Activated CD4-positive, alpha-beta T cell treated with anti-CD3 and anti-CD28 coated beads for 36 hours (primary cell): ENCODE results near the gene KLHL24. TPM values are rescaled to one million over a fixed set of nuclear protein-coding genes. Genes with fewer than 3 reads are reported as not detected.
"Not testable (repeated sequence)": the region's sequence is repeated elsewhere in the genome, so short reads cannot be mapped to it uniquely, and the experiment has no call there.

ENCODE experiments used
- ATAC-seq: fragments of 200-7000 bp; cut with Tn5 transposase; one replicate; pipeline ENCODE4 v1.10.0; 2021; ENCODE audit warnings: mild to moderate bottlenecking, moderate library complexity
- CTCF ChIA-PET: fragments of 350-600 bp; sonication (Branson Sonifier 250); formaldehyde crosslinking; loops from one replicate; lab custom pipeline; 2021; ENCODE audit warnings: antibody characterized with exemption; lab: Charles Lee
- POLR2A ChIA-PET: fragments of 350-600 bp; sonication (Branson Sonifier 250); formaldehyde crosslinking; loops from one replicate; lab custom pipeline; 2021; ENCODE audit warnings: antibody characterized with exemption, inconsistent platforms; lab: Charles Lee
- DNase-seq: peaks from one replicate; pipeline ENCODE4 v3.0.0-alpha.2; 2020
- H3K27ac Mint-ChIP-seq: one replicate; pipeline ENCODE4 v1.8.0; 2021; ENCODE audit warnings: mixed read lengths
- H3K27me3 Mint-ChIP-seq: one replicate; pipeline ENCODE4 v1.8.0; 2021; ENCODE audit warnings: mixed read lengths
- H3K36me3 Mint-ChIP-seq: one replicate; pipeline ENCODE4 v1.8.0; 2021; ENCODE audit warnings: low read depth, mixed read lengths
- H3K4me1 Mint-ChIP-seq: one replicate; pipeline ENCODE4 v1.8.0; 2021; ENCODE audit warnings: mixed read lengths
- H3K4me3 Mint-ChIP-seq: one replicate; pipeline ENCODE4 v1.8.0; 2021; ENCODE audit warnings: mild to moderate bottlenecking, moderate library complexity, mixed read lengths
- H3K9me3 Mint-ChIP-seq: one replicate; pipeline ENCODE4 v1.8.0; 2021; ENCODE audit warnings: low read depth, mixed read lengths
- intact Hi-C, 2 experiments: fragments of 100-400 bp; cut with DNase I in 1 of 2; cut with micrococcal nuclease in 1 of 2; formaldehyde crosslinking; loops; one replicate each; pipeline versions ENCODE4 v1.14.2 to v1.15.1; 2022 to 2024; cut with DNase I, micrococcal nuclease
- total RNA-seq, 2 experiments: library from RNA; stranded (reverse); gene quantifications; one replicate each; pipeline ENCODE4 v1.2.3, GENCODE V29; 2021

KLHL24 gene
- 10 to 100 TPM in 1 of 2 experiments, 1 to 10 TPM in 1; 9.6 to 15.8 TPM for total RNA-seq

DNA sequence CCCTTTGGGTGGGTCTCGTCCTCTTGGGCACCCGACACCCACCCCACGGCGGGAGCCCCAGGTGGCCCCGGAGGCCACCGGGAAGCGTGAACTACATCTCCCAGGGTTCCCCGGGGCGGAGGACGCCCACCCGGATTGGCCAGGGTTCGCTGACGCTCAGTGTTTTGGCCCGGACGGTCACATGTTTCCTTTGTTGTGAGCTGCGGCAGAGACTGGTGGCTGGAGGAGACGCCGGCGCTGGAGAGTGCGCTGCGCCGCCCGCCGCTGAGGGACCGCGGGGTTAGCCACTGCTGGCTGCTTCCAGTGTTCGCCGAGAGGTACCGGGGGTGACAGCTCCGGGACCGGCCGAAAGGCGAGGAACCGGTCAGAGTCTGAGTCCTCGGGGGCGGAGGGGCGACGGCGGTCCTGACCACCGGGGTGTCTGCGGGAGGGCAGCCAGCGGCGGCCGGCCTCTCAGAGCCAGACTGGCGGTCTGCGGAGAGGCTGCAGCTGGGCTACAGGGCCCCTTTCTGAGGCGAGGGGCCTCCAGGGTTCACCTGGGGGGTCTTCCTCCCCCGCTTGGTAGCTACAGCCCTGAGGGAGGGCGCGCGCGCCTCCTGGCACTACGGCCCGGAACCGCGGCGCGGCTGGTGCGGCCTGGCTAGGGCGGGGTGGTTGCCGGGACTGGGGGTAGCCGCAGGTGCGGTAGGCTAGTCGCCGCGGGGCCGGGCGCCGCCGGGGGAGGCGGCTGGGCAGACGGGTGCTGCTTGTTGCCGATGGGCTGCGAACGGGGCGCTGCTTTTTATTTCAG is at the start of gene KLHL24:
Gene KLHL24, plus strand, starts transcription at position 193 of the 790 bp plus-strand sequence. CDS start 14,734 bp downstream, outside the sequence.
- POLR2A ChIA-PET: interaction anchor here (0.6 to 2.6 kb wide), 6 partner anchors 13 to 495 kb away, joined by 3 to 19 read pairs (median 5); partner anchors contain the start of genes KLHL6 and YEATS2
- H3K4me1 Mint-ChIP-seq: peaks cover 36% of the 10 kb centered on the region
- ATAC-seq (peak; percentile 85), DNase-seq (peak; percentile 95)
- H3K27ac Mint-ChIP-seq: peak within 1 kb of the TSS; percentile 92
- no peaks in the 10 kb centered on the region for H3K9me3 Mint-ChIP-seq
- H3K36me3 Mint-ChIP-seq: no peaks in the 10 kb centered on the region
- H3K4me3 Mint-ChIP-seq: peak within 1 kb of the TSS; percentile 87
- intact Hi-C loops: loop anchor here (1.0 to 5.0 kb wide), 15 partner anchors 62 to 843 kb away; partner anchors contain the start of genes KLHL6 (in 2 of the 2), ABCF3 (in 1 of the 2), AP2M1 (in 1 of the 2) and ATP11B (in 1 of the 2)
- CTCF ChIA-PET: interaction anchor here (0.6 to 1.8 kb wide), 7 partner anchors 10 to 158 kb away, joined by 3 to 9 read pairs (median 4); partner anchors contain the start of gene YEATS2
- no peaks in the 10 kb centered on the region for H3K27me3 Mint-ChIP-seq

DNA sequence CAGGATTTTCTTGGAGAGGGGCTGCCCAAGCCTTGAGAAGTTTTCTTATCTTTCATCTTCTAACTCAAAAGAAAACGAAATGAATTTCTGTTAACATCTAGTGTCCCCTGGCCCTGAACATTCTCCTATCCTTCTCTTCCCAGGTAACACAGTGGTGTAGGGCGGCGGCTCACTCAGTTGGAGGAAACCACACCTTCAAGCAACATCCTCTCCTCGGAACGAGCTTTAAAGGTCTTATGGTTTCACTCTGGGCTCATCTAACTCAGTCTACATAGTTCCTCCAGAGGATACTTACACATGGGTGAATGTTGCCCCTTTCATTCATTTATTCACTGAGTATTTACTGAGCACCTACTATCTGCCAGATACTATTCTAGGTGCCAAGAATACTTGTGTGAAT is 48.9 kb upstream of the KLHL24 start:
- H3K9me3 Mint-ChIP-seq: no peaks in the 10 kb centered on the region
- no peak overlapping the region for H3K4me3 Mint-ChIP-seq
- ATAC-seq: peak; percentile 70

GRCh38 chr3:183587336-183587735 is 48.1 kb upstream of the KLHL24 start:
- Mint-ChIP-seq H3K27me3 (no peaks in the 10 kb centered on the region), H3K9me3 (no peaks in the 10 kb centered on the region), H3K4me1 (peaks cover 52% of the 10 kb centered on the region), H3K36me3 (peaks cover 3% of the 10 kb centered on the region), H3K27ac (peak overlapping the region; percentile 77), H3K4me3 (no peak overlapping the region)
- no peak for DNase-seq
- CTCF ChIA-PET: interaction anchor here (0.6 kb wide), 1 partner anchor 828 kb away, joined by 3 read pairs; no protein-coding TSS in a partner anchor
- POLR2A ChIA-PET: no interaction called here
- intact Hi-C loops: no loop called here
- no peak for ATAC-seq

More for the DNA sequence above, 48.9 kb upstream of the KLHL24 start:
- peak overlapping the region; percentile 61 for H3K27ac Mint-ChIP-seq
- DNase-seq: no peak
- peaks cover 3% of the 10 kb centered on the region for H3K36me3 Mint-ChIP-seq
- CTCF ChIA-PET: no interaction called here
- POLR2A ChIA-PET: no interaction called here
- no peaks in the 10 kb centered on the region for H3K27me3 Mint-ChIP-seq
- peaks cover 45% of the 10 kb centered on the region for H3K4me1 Mint-ChIP-seq
- intact Hi-C loops: no loop called here

DNA sequence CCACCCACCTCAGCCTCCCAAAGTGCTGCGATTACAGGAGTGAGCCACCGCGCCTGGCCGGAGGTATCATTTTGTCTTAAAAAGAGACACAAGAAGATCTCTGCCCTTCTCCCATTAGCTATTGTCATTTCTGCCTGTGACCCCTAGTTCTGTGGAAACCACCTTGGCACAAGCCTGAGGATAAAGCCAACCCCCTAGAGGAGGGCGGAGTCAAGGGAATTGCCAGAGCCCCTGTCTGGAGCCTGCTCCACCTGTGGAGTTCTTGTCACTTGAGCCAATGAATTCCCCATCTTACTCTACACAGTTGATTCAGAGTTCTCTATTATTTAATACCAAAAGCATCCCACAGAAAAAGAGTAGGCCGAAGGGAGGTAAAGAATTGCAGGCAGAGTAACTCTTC is 45.0 kb upstream of the KLHL24 start:
- Mint-ChIP-seq H3K27me3 (no peaks in the 10 kb centered on the region), H3K9me3 (no peaks in the 10 kb centered on the region), H3K27ac (no peak overlapping the region), H3K4me3 (no peak overlapping the region), H3K36me3 (peaks cover 3% of the 10 kb centered on the region), H3K4me1 (peaks cover 51% of the 10 kb centered on the region)
- CTCF ChIA-PET: interaction anchor here (0.7 to 2.0 kb wide), 4 partner anchors 9 to 59 kb away, joined by 3 to 10 read pairs (median 4); no protein-coding TSS in a partner anchor
- DNase-seq: no peak
- POLR2A ChIA-PET: no interaction called here
- ATAC-seq: no peak
- intact Hi-C loops: no loop called here

GRCh38 chr3:183591881-183592521 is 43.4 kb upstream of the KLHL24 start:
- H3K27me3 Mint-ChIP-seq: no peaks in the 10 kb centered on the region
- H3K36me3 Mint-ChIP-seq: peaks cover 1% of the 10 kb centered on the region
- peaks cover 7% of the 10 kb centered on the region for H3K9me3 Mint-ChIP-seq
- ATAC-seq (peak; percentile 48), DNase-seq (no peak)
- H3K4me3 Mint-ChIP-seq: no peak overlapping the region
- peak overlapping the region; percentile 75 for H3K27ac Mint-ChIP-seq
- CTCF ChIA-PET: interaction anchor here (0.8 to 2.3 kb wide), 12 partner anchors 11 to 339 kb away, joined by 3 to 8 read pairs (median 4); partner anchors contain the start of gene B3GNT5
- H3K4me1 Mint-ChIP-seq: peaks cover 42% of the 10 kb centered on the region
- intact Hi-C loops: loop anchor here (1.0 to 2.0 kb wide), 3 partner anchors 35 to 123 kb away; partner anchors contain the start of gene KLHL6 (in 1 of the 2)
- POLR2A ChIA-PET: no interaction called here

DNA sequence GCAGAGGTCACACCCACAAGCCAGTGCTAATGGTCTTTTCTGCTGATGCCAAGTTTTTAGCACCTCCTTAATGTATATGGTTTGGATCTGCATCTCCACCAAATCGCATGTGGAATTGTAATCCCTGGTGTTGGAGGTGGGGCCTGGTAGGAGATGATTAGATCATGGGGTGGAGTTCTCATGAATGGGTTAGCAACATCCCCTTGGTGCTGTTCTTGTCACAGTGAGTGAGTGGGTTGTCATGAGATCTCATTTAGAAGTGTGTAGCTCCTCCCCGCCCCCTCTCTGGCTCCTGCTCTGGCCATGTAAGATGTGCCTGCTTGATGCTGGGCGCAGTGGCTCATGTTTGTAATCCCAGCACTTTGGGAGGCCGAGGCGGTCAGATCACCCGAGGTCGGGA is 42.6 kb upstream of the KLHL24 start:
- ChIA-PET CTCF (interaction anchor here (0.8 to 2.3 kb wide), 5 partner anchors 11 to 78 kb away, joined by 3 to 8 read pairs (median 4); no protein-coding TSS in a partner anchor), POLR2A (no interaction called here)
- peak; percentile 65 for ATAC-seq
- no peaks in the 10 kb centered on the region for H3K27me3 Mint-ChIP-seq
- H3K9me3 Mint-ChIP-seq: peaks cover 11% of the 10 kb centered on the region
- no peak overlapping the region for H3K4me3 Mint-ChIP-seq
- no peak overlapping the region for H3K27ac Mint-ChIP-seq
- peak; percentile 27 for DNase-seq
- peaks cover 1% of the 10 kb centered on the region for H3K36me3 Mint-ChIP-seq
- H3K4me1 Mint-ChIP-seq: peaks cover 35% of the 10 kb centered on the region
- intact Hi-C loops: loop anchor here (1.0 to 2.0 kb wide), 3 partner anchors 36 to 124 kb away; partner anchors contain the start of gene KLHL6 (in 1 of the 2)

DNA sequence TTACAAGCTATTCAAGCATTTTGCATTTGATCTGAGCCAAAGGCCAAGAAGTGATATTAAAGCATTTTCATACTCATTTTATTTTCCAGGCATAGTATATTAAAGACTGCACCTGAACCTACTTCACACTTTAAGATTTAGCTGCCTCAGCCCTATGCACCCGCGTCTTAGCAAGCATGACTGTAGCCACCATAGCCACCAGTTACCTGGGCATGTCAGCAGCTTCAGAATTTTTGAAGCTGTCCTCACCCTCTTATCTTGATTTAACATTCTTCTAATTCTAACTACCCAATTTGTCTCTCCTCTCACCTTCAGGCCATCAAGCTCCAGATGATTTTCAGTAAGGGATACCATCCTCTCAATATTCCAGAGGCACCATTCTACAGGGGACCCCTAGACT is 40.8 kb upstream of the KLHL24 start:
- Mint-ChIP-seq H3K27me3 (no peaks in the 10 kb centered on the region), H3K36me3 (peaks cover 7% of the 10 kb centered on the region), H3K27ac (no peak overlapping the region), H3K9me3 (peaks cover 19% of the 10 kb centered on the region), H3K4me3 (no peak overlapping the region), H3K4me1 (peaks cover 16% of the 10 kb centered on the region)
- DNase-seq: no peak
- CTCF ChIA-PET: interaction anchor here (0.5 to 0.6 kb wide), 2 partner anchors 20 to 507 kb away, joined by 3 read pairs; no protein-coding TSS in a partner anchor
- intact Hi-C loops: no loop called here
- POLR2A ChIA-PET: no interaction called here
- no peak for ATAC-seq

- H3K9me3 Mint-ChIP-seq: peaks cover 19% of the 10 kb centered on the region
- ATAC-seq: no peak
- ChIA-PET POLR2A (no interaction called here), CTCF (interaction anchor here (0.6 kb wide), 1 partner anchor 9 kb away, joined by 3 read pairs; no protein-coding TSS in a partner anchor)
- DNase-seq: no peak
- H3K4me3 Mint-ChIP-seq: no peak overlapping the region
- no peaks in the 10 kb centered on the region for H3K27me3 Mint-ChIP-seq
- peaks cover 1% of the 10 kb centered on the region for H3K4me1 Mint-ChIP-seq
- intact Hi-C loops: no loop called here
- no peak overlapping the region for H3K27ac Mint-ChIP-seq
- H3K36me3 Mint-ChIP-seq: peaks cover 7% of the 10 kb centered on the region
Measured at GRCh38 chr3:183597959-183598358, 37.5 kb upstream of the KLHL24 start.

DNA sequence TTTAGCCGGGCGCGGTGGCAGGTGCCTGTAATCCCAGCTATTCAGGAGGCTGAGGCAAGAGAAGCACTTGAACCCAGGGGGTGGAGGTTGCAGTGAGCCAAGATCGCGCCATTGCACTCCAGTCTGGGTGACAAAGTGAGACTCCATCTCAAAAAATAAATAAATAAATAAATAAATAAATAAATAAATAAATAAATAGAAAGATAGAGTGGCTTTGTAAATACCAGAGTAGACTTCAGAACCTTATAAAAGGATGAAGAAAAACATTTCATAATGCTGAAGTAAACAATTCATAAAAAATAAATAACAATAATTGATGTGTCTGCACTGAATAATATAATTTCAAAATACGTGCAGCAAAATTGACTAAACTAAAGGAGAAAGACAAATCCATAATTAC is 24.1 kb upstream of the KLHL24 start:
- H3K27me3 Mint-ChIP-seq, DNase-seq, H3K36me3 Mint-ChIP-seq, H3K9me3 Mint-ChIP-seq, H3K4me3 Mint-ChIP-seq, H3K4me1 Mint-ChIP-seq, CTCF ChIA-PET, ATAC-seq, H3K27ac Mint-ChIP-seq, POLR2A ChIA-PET, intact Hi-C loops: not testable (repeated sequence)

- no peak overlapping the region for H3K4me3 Mint-ChIP-seq
- no peaks in the 10 kb centered on the region for H3K9me3 Mint-ChIP-seq
- no peaks in the 10 kb centered on the region for H3K4me1 Mint-ChIP-seq
- H3K27me3 Mint-ChIP-seq: peaks cover 3% of the 10 kb centered on the region
- intact Hi-C loops: no loop called here
- ATAC-seq: no peak
- no peak for DNase-seq
- H3K36me3 Mint-ChIP-seq: no peaks in the 10 kb centered on the region
- CTCF ChIA-PET: no interaction called here
- no peak overlapping the region for H3K27ac Mint-ChIP-seq
- POLR2A ChIA-PET: interaction anchor here (0.6 kb wide), 1 partner anchor 10 kb away, joined by 3 read pairs; no protein-coding TSS in a partner anchor
Measured at GRCh38 chr3:183613366-183614285, 21.8 kb upstream of the KLHL24 start.
